Bone marrow (tissue), 2 donors: Measurements from ENCODE around the gene PRKN.
A peak's percentile ranks its signal among the peaks of the same experiment; 100 is the strongest.

Experiments
- DNase-seq, 2 donors: peaks; one replicate each; lab custom pipeline; 2025; lab: John Stamatoyannopoulos, UW

PRKN gene

GRCh38 chr6:162727322-162728182 lies at the start of gene PRKN, which contains the start of gene PACRG:
TSS of gene PRKN (minus strand) at chr6:162727766.
TSS of gene PACRG (plus strand) at chr6:162727974.
- DNase-seq = peak in 1 of 2 donors; percentile 60

- no peak for DNase-seq
Observed at GRCh38 chr6:162777091-162777490, 49.5 kb upstream of the PRKN start.

- no peak for DNase-seq
Observed at GRCh38 chr6:162773996-162774395, 46.4 kb upstream of the PRKN start.

GRCh38 chr6:162772466-162772865 lies 44.9 kb upstream of the PRKN start:
- DNase-seq = no peak

GRCh38 chr6:162770955-162771354 lies 43.4 kb upstream of the PRKN start:
- DNase-seq = no peak

- DNase-seq = no peak
Observed at GRCh38 chr6:162770136-162770535, 42.6 kb upstream of the PRKN start.

- no peak for DNase-seq
Observed at GRCh38 chr6:162753775-162754174, 26.2 kb upstream of the PRKN start.

GRCh38 chr6:162751211-162751859 lies 23.8 kb upstream of the PRKN start:
- no peak for DNase-seq

- DNase-seq = no peak
Observed at GRCh38 chr6:162750776-162751175, 23.2 kb upstream of the PRKN start.

- DNase-seq = no peak
Observed at GRCh38 chr6:162736961-162737360, 9.4 kb upstream of the PRKN start.

GRCh38 chr6:162733489-162733888 lies 5.9 kb upstream of the PRKN start:
- DNase-seq = no peak

GRCh38 chr6:162730502-162730901 lies 2.9 kb upstream of the PRKN start:
- DNase-seq = no peak

GRCh38 chr6:162728706-162729105 lies 1.1 kb upstream of the PRKN start:
- no peak for DNase-seq

- no peak for DNase-seq
Observed at GRCh38 chr6:162728197-162728596, 631 bp upstream of the PRKN start.

GRCh38 chr6:162726947-162727321 lies 632 bp downstream of the PRKN start:
- no peak for DNase-seq

GRCh38 chr6:162722633-162723032 lies 4.9 kb downstream of the PRKN start:
- no peak for DNase-seq

- no peak for DNase-seq
Observed at GRCh38 chr6:162722226-162722625, 5.3 kb downstream of the PRKN start.

GRCh38 chr6:162721404-162721687 lies 6.2 kb downstream of the PRKN start:
- DNase-seq = no peak

GRCh38 chr6:162719528-162719927 lies 8.0 kb downstream of the PRKN start:
- DNase-seq = no peak

GRCh38 chr6:162715601-162716000 lies 12.0 kb downstream of the PRKN start:
- DNase-seq = no peak

- DNase-seq = no peak
Observed at GRCh38 chr6:162713974-162714780, 13.4 kb downstream of the PRKN start.

- DNase-seq = no peak
Observed at GRCh38 chr6:162712694-162713093, 14.9 kb downstream of the PRKN start.

- no peak for DNase-seq
Observed at GRCh38 chr6:162711376-162711775, 16.2 kb downstream of the PRKN start.
